GM12878 (cell line): ENCODE results near the gene USP50. TPM values are rescaled to one million over a fixed set of nuclear protein-coding genes. Genes with fewer than 3 reads are reported as not detected.

ENCODE experiments used
- polyA plus RNA-seq, 11 experiments: library from polyadenylated mRNA; depleted of rRNA in 4 of 11; unstranded in 6 of 11; stranded (reverse) in 5 of 11; fragments of >200 nt; fragmentation: Nextera tagmentation in 4 of 11; fragmentation: Illumina TruSeq in 1 of 11; extraction: Ambion mirVana in 4 of 11; extraction: Trizol in 1 of 11; gene quantifications; 1 replicate in 1 of 11; 2 replicates in 10 of 11; pipeline versions ENCODE4 v1.2.1 to v1.2.3, GENCODE V29; 2011 to 2016; ENCODE audit warnings: inconsistent platforms in 2 of 11, missing spikeins in 2 of 11, low read depth in 1 of 11
- small RNA-seq: library from RNA; depleted of rRNA; stranded (forward); fragments of <200 nt; gene quantifications from one replicate; pipeline ENCODE3, GENCODE V24; 2014
- total RNA-seq, 4 experiments: library from RNA; depleted of rRNA in 3 of 4; stranded (reverse); fragments of >200 nt in 3 of 4; fragmentation: Illumina TruSeq in 1 of 4; extraction: Trizol in 1 of 4; gene quantifications; 2 replicates each; pipeline versions ENCODE4 v1.2.1 to v1.2.3, GENCODE V29; 2013 to 2021

USP50 gene
- total and polyA plus RNA-seq, 10 of the 15 experiments (the other 5 are each of a cell fraction or from before 2014, with no cell fraction given) = 0.15 to 0.21 (median 0.19) TPM; not detected in 7

Small RNAs within 50 kb of the gene (small RNA-seq; reads per million reads assigned to genes)
- gene RNA5SP395 = not detected

Other genes starting within 250 kb of the USP50 start
- gene GABPB1, start 191.5 kb downstream of the USP50 start, total RNA-seq (2014; rRNA removed) = 44.2 and 49.8 TPM in 2 replicates
- 40.2 and 42.3 TPM in 2 replicates for gene GABPB1, start 191.5 kb downstream of the USP50 start, total RNA-seq (2014; rRNA removed; fragmentation: Illumina TruSeq; extraction: Trizol)
- 32.4 and 35.9 TPM in 2 replicates for gene GABPB1, start 191.5 kb downstream of the USP50 start, total RNA-seq (2021)
- 48.2 and 56.6 TPM in 2 replicates for gene GABPB1, start 191.5 kb downstream of the USP50 start, polyA plus RNA-seq (2011; rRNA removed)
- 37.3 and 45.5 TPM in 2 replicates for gene GABPB1, start 191.5 kb downstream of the USP50 start, polyA plus RNA-seq (2014; fragmentation: Illumina TruSeq; extraction: Trizol)
- 10 to 100 TPM; 13.9 to 18.2 TPM for gene GABPB1, start 191.5 kb downstream of the USP50 start, polyA plus RNA-seq (2014; fragmentation: Nextera tagmentation; extraction: Ambion mirVana)
- 37.9 and 38.9 TPM in 2 replicates for gene GABPB1, start 191.5 kb downstream of the USP50 start, polyA plus RNA-seq (2014; rRNA removed)
- 10 to 100 TPM; 40.8 to 41.6 TPM for gene GABPB1, start 191.5 kb downstream of the USP50 start, polyA plus RNA-seq (2016; fragmentation: Nextera tagmentation; extraction: Ambion mirVana)
- 27.6 and 32.3 TPM in 2 replicates for gene USP8, start 122.3 kb downstream of the USP50 start, total RNA-seq (2014; rRNA removed)
- gene USP8, start 122.3 kb downstream of the USP50 start, total RNA-seq (2014; rRNA removed; fragmentation: Illumina TruSeq; extraction: Trizol) = 36.8 and 44.6 TPM in 2 replicates
- 34.8 and 42.3 TPM in 2 replicates for gene USP8, start 122.3 kb downstream of the USP50 start, total RNA-seq (2021)
- gene USP8, start 122.3 kb downstream of the USP50 start, polyA plus RNA-seq (2011; rRNA removed) = 51.7 and 71.6 TPM in 2 replicates
- 39.7 and 43.3 TPM in 2 replicates for gene USP8, start 122.3 kb downstream of the USP50 start, polyA plus RNA-seq (2014; fragmentation: Illumina TruSeq; extraction: Trizol)
- 10 to 100 TPM; 25.2 to 30.2 TPM for gene USP8, start 122.3 kb downstream of the USP50 start, polyA plus RNA-seq (2014; fragmentation: Nextera tagmentation; extraction: Ambion mirVana)
- gene USP8, start 122.3 kb downstream of the USP50 start, polyA plus RNA-seq (2014; rRNA removed) = 27.5 and 28.7 TPM in 2 replicates
- 10 to 100 TPM; 35.5 to 42.3 TPM for gene USP8, start 122.3 kb downstream of the USP50 start, polyA plus RNA-seq (2016; fragmentation: Nextera tagmentation; extraction: Ambion mirVana)
- gene TRPM7, start 140.1 kb upstream of the USP50 start, total RNA-seq (2014; rRNA removed) = 32.0 and 38.6 TPM in 2 replicates
- gene TRPM7, start 140.1 kb upstream of the USP50 start, total RNA-seq (2014; rRNA removed; fragmentation: Illumina TruSeq; extraction: Trizol) = 49.7 and 51.8 TPM in 2 replicates
- gene TRPM7, start 140.1 kb upstream of the USP50 start, total RNA-seq (2021) = 25.0 and 25.8 TPM in 2 replicates
- 39.5 and 65.3 TPM in 2 replicates for gene TRPM7, start 140.1 kb upstream of the USP50 start, polyA plus RNA-seq (2011; rRNA removed)
- 24.8 and 37.8 TPM in 2 replicates for gene TRPM7, start 140.1 kb upstream of the USP50 start, polyA plus RNA-seq (2014; fragmentation: Illumina TruSeq; extraction: Trizol)
- 1 to 10 TPM; 4.5 to 9.9 TPM for gene TRPM7, start 140.1 kb upstream of the USP50 start, polyA plus RNA-seq (2014; fragmentation: Nextera tagmentation; extraction: Ambion mirVana)
- 16.8 and 20.2 TPM in 2 replicates for gene TRPM7, start 140.1 kb upstream of the USP50 start, polyA plus RNA-seq (2014; rRNA removed)
- gene TRPM7, start 140.1 kb upstream of the USP50 start, polyA plus RNA-seq (2016; fragmentation: Nextera tagmentation; extraction: Ambion mirVana) = 10 to 100 TPM; 16.0 to 17.7 TPM
- 39.4 and 48.7 TPM in 2 replicates for gene SPPL2A, start 219.0 kb upstream of the USP50 start, total RNA-seq (2014; rRNA removed)
- 36.5 and 41.8 TPM in 2 replicates for gene SPPL2A, start 219.0 kb upstream of the USP50 start, total RNA-seq (2014; rRNA removed; fragmentation: Illumina TruSeq; extraction: Trizol)
- gene SPPL2A, start 219.0 kb upstream of the USP50 start, total RNA-seq (2021) = 62.0 and 63.1 TPM in 2 replicates
- gene SPPL2A, start 219.0 kb upstream of the USP50 start, polyA plus RNA-seq (2011; rRNA removed) = 80.6 and 104 TPM in 2 replicates
- 43.5 and 55.1 TPM in 2 replicates for gene SPPL2A, start 219.0 kb upstream of the USP50 start, polyA plus RNA-seq (2014; fragmentation: Illumina TruSeq; extraction: Trizol)
- 10 to 100 TPM; 11.3 to 24.2 TPM for gene SPPL2A, start 219.0 kb upstream of the USP50 start, polyA plus RNA-seq (2014; fragmentation: Nextera tagmentation; extraction: Ambion mirVana)
- 41.4 and 44.4 TPM in 2 replicates for gene SPPL2A, start 219.0 kb upstream of the USP50 start, polyA plus RNA-seq (2014; rRNA removed)
- gene SPPL2A, start 219.0 kb upstream of the USP50 start, polyA plus RNA-seq (2016; fragmentation: Nextera tagmentation; extraction: Ambion mirVana) = 10 to 100 TPM; 76.7 to 83.8 TPM